K562 (cell line): ENCODE results near the gene RPL29. TPM values are rescaled to one million over a fixed set of nuclear protein-coding genes. Genes with fewer than 3 reads are reported as not detected.

Source experiments
- ATF7 ChIP-seq: fragments of 450-650 bp; IDR thresholded peaks from 2 replicates; pipeline ENCODE4 v1.7.1; 2014; ENCODE audit warnings: mild to moderate bottlenecking, moderate library complexity
- CBX3 ChIP-seq, 2 experiments: IDR thresholded peaks; 1 replicate in 1 of 2; 2 replicates in 1 of 2; pipeline ENCODE4 v1.6.1; 2012; ENCODE audit warnings: inconsistent platforms in 2 of 2, low read length in 2 of 2, borderline replicate concordance in 1 of 2, control low read depth in 1 of 2
- CREM ChIP-seq: IDR thresholded peaks from 2 replicates; pipeline ENCODE4 v1.6.1; 2014; ENCODE audit warnings: antibody characterized with exemption, low read depth
- CTBP1 ChIP-seq: fragments of 450-650 bp; IDR thresholded peaks from 2 replicates; pipeline ENCODE4 v1.6.1; 2016; ENCODE audit warnings: borderline replicate concordance
- FOXP1 ChIP-seq: sonication (generic); formaldehyde crosslinking; IDR thresholded peaks from 2 replicates; pipeline ENCODE4 v1.8.0; 2022; ENCODE audit warnings: mild to moderate bottlenecking, missing genetic modification reagents
- POLR3G ChIP-seq: IDR thresholded peaks from 2 replicates; pipeline ENCODE4 v1.6.1; 2011; ENCODE audit not compliant: insufficient read length, insufficient replicate concordance; ENCODE audit errors: extremely low read depth
- RAD51 ChIP-seq: fragments of 450-650 bp; IDR thresholded peaks from 2 replicates; pipeline ENCODE4 v1.7.1; 2016; ENCODE audit warnings: low read depth, mild to moderate bottlenecking, borderline replicate concordance
- TCFL5 ChIP-seq: fragments of 250-450 bp; sonication (Bioruptor Pico); conservative IDR thresholded peaks from 2 replicates; pipeline ENCODE4 v1.6.1; 2021; ENCODE audit warnings: mild to moderate bottlenecking, moderate library complexity, matching md5 sums
- ZNF239 ChIP-seq: fragments of 250-450 bp; sonication (Bioruptor Pico); IDR thresholded peaks from 2 replicates; pipeline ENCODE4 v1.4.0; 2020; ENCODE audit warnings: mild to moderate bottlenecking
- ZNF384 ChIP-seq: IDR thresholded peaks from 2 replicates; pipeline ENCODE4 v1.6.1; 2012; ENCODE audit warnings: low read depth, low read length, improper control_type of control experiment
- polyA plus RNA-seq, 8 experiments: library from polyadenylated mRNA; depleted of rRNA in 4 of 8; stranded (reverse) in 5 of 8; unstranded in 3 of 8; fragments of >200 nt; fragmentation: Nextera tagmentation in 2 of 8; fragmentation: Illumina TruSeq in 1 of 8; extraction: Ambion mirVana in 2 of 8; extraction: Trizol in 1 of 8; gene quantifications; 2 replicates each; pipeline versions ENCODE4 v1.2.1 to v1.2.3, GENCODE V29; 2011 to 2014; ENCODE audit warnings: inconsistent platforms in 1 of 8, missing spikeins in 1 of 8
- total RNA-seq, 7 experiments: library from RNA; depleted of rRNA in 6 of 7; stranded (reverse); fragments of >200 nt in 6 of 7; fragmentation: Illumina TruSeq in 2 of 7; extraction: Trizol in 2 of 7; gene quantifications; 2 replicates each; pipeline versions ENCODE4 v1.2.1 to v1.2.3, GENCODE V29; 2011 to 2021; ENCODE audit warnings: low replicate concordance in 1 of 7
- TF ChIP-seq, protein P1 (sequence below), 3 experiments: fragments of 200-800 bp in 1 of 3; fragments of 250-450 bp in 1 of 3; fragments of 450-650 bp in 1 of 3; sonication (Bioruptor Pico) in 1 of 3; sonication (Bioruptor generic) in 1 of 3; formaldehyde crosslinking in 1 of 3; IDR thresholded peaks; 2 replicates each; pipeline versions ENCODE4 v1.6.1 to v1.8.0; 2016 to 2022; ENCODE audit warnings: mild to moderate bottlenecking in 2 of 3, missing genetic modification characterization in 2 of 3, missing compliant biosample characterization in 1 of 3, moderate library complexity in 1 of 3
- TF ChIP-seq, protein P2 (sequence below): fragments of 250-450 bp; sonication (Bioruptor Pico); IDR thresholded peaks from 2 replicates; pipeline ENCODE4 v1.8.0; 2021; ENCODE audit warnings: moderate library complexity, mild to moderate bottlenecking, inconsistent platforms
- TF ChIP-seq, protein P3 (sequence below): IDR thresholded peaks from 2 replicates; pipeline ENCODE4 v1.6.1; 2016; ENCODE audit warnings: missing genetic modification characterization, missing compliant biosample characterization
- TF ChIP-seq, protein P4 (sequence below): sonication (generic); IDR thresholded peaks from 2 replicates; pipeline ENCODE4 v1.6.1; 2016
- TF ChIP-seq, protein P5 (sequence below), 2 experiments: fragments of 200-800 bp in 1 of 2; sonication (Bioruptor generic) in 1 of 2; sonication (generic) in 1 of 2; formaldehyde crosslinking in 1 of 2; IDR thresholded peaks in 1 of 2; conservative IDR thresholded peaks in 1 of 2; 2 replicates each; pipeline versions ENCODE4 v1.5.0 to v1.6.1; 2016 to 2020; ENCODE audit warnings: missing compliant biosample characterization in 1 of 2, missing genetic modification characterization in 1 of 2, missing genetic modification reagents in 1 of 2
- TF ChIP-seq, protein P6 (sequence below): fragments of 450-650 bp; IDR thresholded peaks from 2 replicates; pipeline ENCODE4 v1.6.1; 2016

RPL29 gene
- total and polyA plus RNA-seq, 9 of the 15 experiments (the other 6 are each of a cell fraction or from before 2014, with no cell fraction given), result 568 to 1,475 (median 1,104) TPM

DNA sequence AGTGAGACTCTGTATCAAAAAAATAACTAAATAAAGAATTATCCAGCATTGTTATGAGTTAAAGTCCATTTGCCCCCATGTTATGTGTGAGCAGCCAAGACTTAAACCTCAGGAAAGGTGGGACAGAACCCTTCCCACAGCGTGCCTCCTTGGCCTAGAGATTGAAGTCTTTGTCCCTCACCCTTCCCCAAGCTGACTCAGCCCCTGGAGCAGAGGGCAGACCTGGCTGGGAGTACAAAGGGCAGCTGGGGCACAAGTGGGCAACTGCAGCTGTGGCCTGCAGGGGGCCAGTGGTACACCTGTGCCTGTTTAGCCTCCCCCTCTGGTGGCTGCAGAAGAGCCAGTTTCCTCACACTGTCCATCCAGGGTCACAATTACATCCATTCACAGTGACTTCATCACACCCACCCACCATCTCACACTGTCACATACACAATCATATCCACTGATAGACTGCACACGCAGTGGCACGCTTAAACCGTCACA, 13.3 kb downstream of the RPL29 start (continued):
- TF ChIP-seq, protein P1, sequence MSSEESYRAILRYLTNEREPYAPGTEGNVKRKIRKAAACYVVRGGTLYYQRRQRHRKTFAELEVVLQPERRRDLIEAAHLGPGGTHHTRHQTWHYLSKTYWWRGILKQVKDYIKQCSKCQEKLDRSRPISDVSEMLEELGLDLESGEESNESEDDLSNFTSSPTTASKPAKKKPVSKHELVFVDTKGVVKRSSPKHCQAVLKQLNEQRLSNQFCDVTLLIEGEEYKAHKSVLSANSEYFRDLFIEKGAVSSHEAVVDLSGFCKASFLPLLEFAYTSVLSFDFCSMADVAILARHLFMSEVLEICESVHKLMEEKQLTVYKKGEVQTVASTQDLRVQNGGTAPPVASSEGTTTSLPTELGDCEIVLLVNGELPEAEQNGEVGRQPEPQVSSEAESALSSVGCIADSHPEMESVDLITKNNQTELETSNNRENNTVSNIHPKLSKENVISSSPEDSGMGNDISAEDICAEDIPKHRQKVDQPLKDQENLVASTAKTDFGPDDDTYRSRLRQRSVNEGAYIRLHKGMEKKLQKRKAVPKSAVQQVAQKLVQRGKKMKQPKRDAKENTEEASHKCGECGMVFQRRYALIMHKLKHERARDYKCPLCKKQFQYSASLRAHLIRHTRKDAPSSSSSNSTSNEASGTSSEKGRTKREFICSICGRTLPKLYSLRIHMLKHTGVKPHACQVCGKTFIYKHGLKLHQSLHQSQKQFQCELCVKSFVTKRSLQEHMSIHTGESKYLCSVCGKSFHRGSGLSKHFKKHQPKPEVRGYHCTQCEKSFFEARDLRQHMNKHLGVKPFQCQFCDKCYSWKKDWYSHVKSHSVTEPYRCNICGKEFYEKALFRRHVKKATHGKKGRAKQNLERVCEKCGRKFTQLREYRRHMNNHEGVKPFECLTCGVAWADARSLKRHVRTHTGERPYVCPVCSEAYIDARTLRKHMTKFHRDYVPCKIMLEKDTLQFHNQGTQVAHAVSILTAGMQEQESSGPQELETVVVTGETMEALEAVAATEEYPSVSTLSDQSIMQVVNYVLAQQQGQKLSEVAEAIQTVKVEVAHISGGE (CRISPR knock-in tag; IDR thresholded peaks at IDR 0.05), result no peak
- TF ChIP-seq CTBP1 (peak; percentile 38; the same call in 1 of the 2 replicates), TCFL5 (CRISPR knock-in tag) (no peak), CBX3 (IDR thresholded peaks at IDR 0.05; ENCODE audit: borderline replicate concordance in 1 of 2, low read length in 2 of 2) (no peak), ZNF239 (CRISPR knock-in tag) (no peak), RAD51 (no peak), ZNF384 (no peak), POLR3G (no peak), FOXP1 (CRISPR knock-in tag) (no peak), ATF7 (no peak), CREM (0 out of 2 replicates have a peak, but pooled peaks have one; percentile 3)
- TF ChIP-seq, protein P2, sequence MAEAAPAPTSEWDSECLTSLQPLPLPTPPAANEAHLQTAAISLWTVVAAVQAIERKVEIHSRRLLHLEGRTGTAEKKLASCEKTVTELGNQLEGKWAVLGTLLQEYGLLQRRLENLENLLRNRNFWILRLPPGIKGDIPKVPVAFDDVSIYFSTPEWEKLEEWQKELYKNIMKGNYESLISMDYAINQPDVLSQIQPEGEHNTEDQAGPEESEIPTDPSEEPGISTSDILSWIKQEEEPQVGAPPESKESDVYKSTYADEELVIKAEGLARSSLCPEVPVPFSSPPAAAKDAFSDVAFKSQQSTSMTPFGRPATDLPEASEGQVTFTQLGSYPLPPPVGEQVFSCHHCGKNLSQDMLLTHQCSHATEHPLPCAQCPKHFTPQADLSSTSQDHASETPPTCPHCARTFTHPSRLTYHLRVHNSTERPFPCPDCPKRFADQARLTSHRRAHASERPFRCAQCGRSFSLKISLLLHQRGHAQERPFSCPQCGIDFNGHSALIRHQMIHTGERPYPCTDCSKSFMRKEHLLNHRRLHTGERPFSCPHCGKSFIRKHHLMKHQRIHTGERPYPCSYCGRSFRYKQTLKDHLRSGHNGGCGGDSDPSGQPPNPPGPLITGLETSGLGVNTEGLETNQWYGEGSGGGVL (CRISPR knock-in tag), result no peak
- TF ChIP-seq, protein P3, sequence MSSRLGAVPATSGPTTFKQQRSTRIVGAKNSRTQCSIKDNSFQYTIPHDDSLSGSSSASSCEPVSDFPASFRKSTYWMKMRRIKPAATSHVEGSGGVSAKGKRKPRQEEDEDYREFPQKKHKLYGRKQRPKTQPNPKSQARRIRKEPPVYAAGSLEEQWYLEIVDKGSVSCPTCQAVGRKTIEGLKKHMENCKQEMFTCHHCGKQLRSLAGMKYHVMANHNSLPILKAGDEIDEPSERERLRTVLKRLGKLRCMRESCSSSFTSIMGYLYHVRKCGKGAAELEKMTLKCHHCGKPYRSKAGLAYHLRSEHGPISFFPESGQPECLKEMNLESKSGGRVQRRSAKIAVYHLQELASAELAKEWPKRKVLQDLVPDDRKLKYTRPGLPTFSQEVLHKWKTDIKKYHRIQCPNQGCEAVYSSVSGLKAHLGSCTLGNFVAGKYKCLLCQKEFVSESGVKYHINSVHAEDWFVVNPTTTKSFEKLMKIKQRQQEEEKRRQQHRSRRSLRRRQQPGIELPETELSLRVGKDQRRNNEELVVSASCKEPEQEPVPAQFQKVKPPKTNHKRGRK (tag), result no peak
- TF ChIP-seq, protein P4, sequence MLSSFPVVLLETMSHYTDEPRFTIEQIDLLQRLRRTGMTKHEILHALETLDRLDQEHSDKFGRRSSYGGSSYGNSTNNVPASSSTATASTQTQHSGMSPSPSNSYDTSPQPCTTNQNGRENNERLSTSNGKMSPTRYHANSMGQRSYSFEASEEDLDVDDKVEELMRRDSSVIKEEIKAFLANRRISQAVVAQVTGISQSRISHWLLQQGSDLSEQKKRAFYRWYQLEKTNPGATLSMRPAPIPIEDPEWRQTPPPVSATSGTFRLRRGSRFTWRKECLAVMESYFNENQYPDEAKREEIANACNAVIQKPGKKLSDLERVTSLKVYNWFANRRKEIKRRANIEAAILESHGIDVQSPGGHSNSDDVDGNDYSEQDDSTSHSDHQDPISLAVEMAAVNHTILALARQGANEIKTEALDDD, result no peak
- TF ChIP-seq, protein P5, sequence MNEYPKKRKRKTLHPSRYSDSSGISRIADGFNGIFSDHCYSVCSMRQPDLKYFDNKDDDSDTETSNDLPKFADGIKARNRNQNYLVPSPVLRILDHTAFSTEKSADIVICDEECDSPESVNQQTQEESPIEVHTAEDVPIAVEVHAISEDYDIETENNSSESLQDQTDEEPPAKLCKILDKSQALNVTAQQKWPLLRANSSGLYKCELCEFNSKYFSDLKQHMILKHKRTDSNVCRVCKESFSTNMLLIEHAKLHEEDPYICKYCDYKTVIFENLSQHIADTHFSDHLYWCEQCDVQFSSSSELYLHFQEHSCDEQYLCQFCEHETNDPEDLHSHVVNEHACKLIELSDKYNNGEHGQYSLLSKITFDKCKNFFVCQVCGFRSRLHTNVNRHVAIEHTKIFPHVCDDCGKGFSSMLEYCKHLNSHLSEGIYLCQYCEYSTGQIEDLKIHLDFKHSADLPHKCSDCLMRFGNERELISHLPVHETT (CRISPR knock-in tag; conservative IDR thresholded peaks at IDR 0.05 in 1 of 2, IDR thresholded peaks at IDR 0.05 in 1 of 2), result no peak
- TF ChIP-seq, protein P6, sequence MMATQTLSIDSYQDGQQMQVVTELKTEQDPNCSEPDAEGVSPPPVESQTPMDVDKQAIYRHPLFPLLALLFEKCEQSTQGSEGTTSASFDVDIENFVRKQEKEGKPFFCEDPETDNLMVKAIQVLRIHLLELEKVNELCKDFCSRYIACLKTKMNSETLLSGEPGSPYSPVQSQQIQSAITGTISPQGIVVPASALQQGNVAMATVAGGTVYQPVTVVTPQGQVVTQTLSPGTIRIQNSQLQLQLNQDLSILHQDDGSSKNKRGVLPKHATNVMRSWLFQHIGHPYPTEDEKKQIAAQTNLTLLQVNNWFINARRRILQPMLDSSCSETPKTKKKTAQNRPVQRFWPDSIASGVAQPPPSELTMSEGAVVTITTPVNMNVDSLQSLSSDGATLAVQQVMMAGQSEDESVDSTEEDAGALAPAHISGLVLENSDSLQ, result no peak
